GF-D8 (cell line): ENCODE data around the gene GABARAPL2.
"Not testable (repeated sequence)": the region's sequence is repeated elsewhere in the genome, so short reads cannot be mapped to it uniquely, and the experiment has no call there.

Experiments used
- DNase-seq: peaks from one replicate; lab custom pipeline; 2025; lab: John Stamatoyannopoulos, UW

The GABARAPL2 gene

DNA sequence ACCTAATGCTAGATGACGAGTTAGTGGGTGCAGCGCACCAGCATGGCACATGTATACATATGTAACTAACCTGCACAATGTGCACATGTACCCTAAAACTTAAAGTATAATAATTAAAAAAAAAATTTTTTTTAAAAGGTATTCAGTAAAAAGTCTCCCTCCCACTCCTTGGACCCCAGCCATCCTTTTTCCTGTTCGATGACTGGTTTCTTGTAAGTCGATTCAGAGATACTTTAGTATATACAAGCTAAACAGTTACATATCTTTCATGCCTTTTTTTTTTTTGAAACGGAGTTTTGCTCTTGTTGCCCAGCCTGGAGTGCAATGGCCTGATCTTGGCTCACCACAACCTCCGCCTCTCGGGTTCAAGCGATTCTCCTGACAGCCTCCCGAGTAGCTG is 25.7 kb downstream of the GABARAPL2 start:
- DNase-seq, result not testable (repeated sequence)

DNA sequence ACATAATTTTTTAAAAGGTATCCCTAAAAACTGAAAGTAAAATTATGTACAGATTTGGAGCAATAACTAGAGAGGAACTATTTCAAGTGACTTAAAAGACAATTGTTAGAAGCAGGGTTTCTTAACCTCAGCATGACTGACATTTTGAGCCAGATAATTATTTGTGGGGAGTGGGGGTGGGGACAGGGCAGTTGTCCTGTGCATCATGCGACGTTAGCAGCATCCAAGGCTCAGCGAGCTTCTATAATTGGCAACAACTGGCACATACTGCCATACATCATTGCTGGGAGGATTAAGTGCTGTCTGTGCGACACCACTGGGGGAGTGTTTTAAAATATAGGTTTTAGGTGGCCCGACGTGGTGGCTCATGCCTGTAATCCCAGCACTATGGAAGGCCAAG is 27.1 kb downstream of the GABARAPL2 start:
- no peak for DNase-seq

DNA sequence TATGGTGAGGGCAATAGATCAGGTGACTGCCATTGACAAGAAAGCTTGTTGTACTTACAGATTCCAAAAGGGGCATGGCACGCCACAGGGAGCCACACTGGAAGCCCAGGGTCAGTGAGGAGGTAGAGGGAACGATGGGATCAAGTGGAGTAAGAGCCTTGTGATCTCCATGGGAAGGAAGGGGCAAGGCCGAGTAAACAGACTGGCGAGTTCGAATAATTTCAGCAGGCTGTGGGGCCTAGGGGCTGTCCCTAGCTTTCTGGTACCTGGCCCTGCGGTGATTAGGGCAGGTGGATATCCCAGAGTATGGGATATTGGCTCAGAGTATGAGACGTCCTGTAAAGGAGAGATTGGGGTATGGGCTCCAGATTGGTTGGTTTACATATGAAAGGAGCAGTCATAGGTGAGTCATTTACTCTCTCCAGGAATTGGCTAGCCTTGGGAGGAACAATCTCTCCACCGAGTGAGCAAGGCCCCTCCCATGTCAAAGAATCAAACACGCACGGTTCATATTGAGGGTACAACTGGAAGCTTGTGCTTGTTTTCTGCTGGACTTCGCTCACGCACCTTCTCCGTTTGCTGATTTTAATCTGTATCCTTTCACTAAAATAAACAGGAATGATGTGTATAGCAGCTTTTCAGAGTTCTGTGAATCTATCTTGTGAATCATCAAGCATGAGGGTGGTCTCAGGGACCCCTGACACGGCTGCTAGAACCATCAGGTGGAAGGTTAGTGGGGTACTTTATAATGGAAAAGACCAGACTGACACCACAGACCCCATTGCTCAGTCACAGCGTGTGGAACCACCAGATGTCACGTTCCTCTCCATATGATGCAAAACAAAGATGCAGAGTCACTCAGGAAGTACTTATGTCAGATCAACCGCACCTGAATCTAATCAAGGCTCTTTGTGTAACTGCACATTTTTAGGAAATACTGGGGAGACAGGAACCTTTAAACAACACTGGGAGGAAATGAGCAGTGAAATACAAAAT is 27.9 kb downstream of the GABARAPL2 start:
- peak; percentile 80 for DNase-seq

DNA sequence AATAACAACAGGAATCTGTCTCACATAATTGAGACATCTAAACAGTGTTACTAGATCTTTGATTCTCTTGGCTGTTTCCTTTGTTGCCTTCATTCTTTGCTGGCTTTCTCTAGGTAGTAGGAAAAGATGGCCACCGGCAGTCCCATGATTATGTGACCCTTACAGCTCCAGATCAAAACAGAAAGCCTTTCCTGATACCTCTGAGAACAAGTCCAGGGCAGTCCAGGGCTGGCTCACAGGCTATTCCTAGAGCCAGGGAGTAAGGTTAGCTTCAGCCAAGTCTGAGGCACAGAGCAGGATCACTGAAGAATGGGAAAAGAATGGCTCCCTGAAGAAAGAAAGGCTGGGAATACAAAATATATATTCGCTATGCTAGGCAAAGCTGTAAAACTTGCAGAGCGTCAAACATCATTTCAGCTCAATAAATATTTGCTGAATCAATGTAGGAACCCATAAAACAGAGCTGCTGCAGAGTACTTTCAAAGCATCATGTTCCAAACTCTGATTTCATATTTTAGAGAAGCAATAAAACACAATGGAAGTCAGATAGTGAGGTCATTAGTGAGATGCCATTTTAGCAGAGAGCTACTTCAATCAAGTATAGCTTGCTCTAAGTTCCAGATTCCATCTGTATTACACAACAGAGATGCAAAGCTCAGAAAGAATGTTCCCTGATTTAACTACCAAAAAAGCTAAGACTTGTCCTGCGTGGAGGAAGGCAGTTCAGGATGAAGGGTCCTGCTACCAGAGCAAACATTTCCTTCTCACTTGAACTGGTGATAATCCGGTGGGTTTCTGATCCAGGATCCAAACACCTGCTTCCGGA is 33.5 kb downstream of the GABARAPL2 start:
- no peak for DNase-seq

DNA sequence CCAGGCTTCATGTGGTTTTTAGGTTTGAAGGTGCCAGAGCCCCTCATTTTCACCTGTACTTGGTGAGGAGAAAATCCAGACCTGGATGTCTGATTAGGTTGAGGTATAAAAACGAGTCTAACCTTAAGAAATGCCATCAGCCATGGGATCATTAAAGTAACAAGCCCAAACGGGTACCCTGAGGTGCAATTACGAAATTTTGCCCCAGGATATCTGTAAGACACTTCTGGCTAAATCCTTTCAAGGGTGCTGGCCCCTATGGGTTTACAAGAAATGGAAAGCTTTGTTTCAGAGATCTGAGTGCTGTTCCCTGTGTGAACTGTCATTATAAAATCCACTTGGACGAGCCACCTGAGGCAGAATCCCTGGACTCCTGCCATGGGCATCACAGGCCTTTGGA is 37.1 kb downstream of the GABARAPL2 start:
- DNase-seq, result no peak

DNA sequence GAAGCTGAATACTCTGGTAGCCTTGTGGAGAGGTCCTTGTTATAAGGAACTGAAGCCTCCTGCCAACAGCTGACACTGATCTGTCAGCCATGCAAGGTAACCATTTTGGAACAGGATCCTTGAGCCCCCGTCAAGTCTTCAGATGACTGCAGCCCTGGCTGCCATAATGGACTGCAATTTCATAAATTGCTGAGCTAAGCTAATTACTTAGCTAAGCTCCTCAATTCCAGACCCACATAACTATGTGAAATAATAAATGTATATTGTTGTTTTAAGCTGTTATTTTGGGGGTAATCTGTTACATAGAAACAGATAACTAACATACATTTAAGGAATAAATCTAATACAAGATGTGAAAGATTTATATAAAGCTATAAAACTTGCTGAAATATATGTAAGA is 40.3 kb downstream of the GABARAPL2 start:
- DNase-seq, result no peak

DNA sequence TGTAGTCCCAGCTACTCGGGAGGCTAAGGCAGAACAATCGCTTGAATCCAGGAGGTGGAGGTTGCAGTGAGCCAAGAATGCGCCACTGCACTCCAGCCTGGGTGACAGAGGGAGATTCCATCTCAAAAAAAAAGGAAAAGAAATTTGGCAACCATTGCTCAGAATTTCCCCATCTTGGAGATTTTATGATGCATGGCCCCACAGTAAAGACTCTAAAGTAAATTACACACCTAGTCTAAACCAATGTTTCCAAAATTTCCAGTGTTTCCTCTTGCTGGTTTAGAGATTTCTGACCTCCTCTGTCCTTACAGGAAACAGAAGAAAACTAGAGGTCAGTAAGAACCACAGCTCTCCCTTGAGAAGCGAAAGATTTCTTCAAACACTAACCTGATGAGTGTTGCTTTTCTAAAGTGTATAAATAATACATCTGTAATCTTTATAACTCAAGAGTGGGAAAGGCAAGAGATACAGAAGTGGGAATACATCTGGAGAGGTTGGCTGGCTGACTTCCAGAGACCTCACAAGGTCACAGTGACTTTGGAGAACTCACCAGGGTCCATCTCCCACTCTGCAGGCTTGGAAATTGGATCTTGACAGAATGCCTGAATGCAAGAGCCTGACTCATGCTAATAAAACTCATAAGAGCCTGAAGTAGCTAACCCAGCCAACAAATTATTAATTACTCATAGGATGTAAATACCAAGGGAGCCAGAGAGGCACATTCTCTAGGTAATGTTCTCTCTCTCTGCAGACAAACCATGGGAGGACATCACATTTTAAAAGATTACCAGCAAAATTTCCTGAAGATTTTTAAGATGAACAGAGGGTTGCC is 48.1 kb downstream of the GABARAPL2 start:
- no peak for DNase-seq

DNA sequence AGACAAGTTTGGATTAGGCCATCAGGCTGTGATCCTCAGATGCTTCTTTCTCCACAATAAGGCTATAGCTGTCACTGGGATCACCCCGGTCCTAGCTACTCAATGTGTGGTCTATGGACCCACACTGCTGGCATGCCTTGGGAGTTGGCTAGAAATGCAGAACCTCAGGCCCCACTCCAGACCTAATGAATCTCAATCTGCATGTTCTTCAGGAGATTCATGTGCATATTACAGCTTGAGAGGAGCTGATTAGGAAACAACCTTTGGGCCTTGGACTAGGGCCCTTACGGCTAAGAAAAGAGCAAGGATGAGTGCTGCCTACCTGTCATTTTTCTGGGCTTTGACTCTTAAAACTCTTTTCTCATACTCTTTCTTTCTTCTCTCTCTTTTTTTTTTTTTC is 49.4 kb downstream of the GABARAPL2 start:
- no peak for DNase-seq

DNA sequence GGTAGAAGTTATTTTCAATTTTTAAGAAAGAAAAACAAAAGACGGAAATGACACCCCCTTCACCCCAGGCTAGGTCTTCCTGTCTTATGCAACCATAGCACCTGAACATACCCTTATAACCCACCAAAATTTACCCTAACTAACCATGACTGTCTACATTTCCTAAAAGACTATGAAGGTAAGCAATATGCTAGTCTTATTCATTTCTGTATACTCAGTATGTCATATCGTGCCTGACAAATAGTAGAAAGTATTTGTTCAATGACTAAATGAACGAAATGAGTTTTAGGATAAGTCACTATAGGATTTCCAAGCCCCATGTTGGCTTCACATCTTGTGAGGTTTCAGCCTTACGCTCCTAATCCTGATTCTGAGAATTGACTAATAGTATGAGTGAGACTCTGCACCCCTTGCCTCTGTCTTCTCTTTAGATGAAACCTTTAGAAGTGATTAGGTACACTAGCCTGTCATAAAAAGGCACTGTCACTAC is 50.4 kb downstream of the GABARAPL2 start:
- no peak for DNase-seq

DNA sequence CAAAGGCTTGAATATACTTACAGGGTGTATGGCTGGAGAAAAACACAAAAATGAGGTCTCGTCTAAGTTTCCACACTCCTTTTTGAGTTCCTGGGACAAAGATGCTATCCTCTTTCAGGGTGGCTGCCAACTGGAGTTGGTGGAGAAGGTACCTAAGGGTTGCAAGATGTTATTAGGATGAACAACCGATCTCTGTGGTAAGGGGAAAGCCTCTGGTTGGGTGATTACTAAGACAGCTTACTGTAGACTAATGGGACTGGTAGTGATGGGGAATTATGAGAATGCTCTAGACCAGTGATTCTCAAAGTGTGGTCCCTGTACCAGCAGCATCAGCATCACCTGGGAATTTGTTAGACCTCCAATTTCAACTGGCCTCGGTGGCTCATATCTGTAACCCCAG is 50.9 kb downstream of the GABARAPL2 start:
- no peak for DNase-seq

DNA sequence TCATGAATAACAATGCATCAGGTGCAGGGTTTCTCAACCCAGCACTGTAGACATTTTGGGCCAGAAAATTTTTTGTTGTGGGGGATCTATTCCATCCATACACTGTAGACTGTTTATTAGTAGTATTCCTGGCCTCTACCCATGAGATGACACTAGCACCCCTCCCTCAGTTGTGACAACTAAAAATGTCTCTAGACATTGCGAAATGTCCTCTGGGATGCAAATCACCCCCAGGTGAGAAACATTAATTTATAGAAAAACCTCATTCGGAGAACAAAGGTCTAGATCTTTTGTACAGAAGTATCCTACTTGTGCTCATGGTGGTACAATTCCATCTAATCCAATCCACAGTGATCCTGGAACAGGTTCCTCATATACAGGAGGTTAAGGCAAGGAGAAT is 52.6 kb downstream of the GABARAPL2 start:
- no peak for DNase-seq

DNA sequence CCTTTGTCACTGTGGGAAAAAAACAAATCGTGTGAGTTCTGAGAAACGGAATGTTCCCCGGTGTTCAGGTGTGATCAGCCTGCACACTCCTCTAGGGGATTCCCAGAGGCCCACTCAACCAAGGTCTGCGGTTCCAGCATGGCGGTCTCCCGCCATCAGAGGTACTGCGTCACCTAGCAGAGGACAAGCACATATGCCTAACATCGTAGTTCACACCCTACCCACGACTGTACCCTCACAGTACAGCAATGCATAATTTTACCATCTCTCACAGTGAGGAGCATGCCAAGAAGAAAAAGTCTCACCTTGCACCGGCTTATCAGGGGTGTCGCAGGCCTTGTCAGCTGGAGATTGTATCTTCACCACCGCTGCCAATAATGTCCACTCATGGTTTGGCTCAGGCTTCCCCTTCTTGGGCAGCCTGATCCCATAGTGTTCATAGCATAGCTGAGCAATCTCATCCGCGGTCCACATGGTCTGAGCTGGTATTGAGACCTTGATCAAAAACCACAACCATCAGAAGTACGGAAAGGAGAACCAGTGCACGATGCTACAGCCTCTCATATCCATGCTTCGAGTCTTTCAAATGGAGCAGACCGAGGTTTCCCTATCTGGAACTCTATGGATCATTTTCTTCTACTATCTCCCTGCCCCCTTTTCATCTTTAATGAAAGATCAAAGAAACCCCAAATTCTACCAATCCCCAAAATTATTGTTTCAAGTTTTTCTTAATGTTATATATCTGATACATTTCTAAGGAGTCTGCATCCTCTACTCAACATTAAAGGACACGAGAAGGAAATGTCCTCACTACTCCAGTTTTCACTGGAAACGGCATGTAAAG is 54.4 kb downstream of the GABARAPL2 start:
- DNase-seq, result peak; percentile 5

DNA sequence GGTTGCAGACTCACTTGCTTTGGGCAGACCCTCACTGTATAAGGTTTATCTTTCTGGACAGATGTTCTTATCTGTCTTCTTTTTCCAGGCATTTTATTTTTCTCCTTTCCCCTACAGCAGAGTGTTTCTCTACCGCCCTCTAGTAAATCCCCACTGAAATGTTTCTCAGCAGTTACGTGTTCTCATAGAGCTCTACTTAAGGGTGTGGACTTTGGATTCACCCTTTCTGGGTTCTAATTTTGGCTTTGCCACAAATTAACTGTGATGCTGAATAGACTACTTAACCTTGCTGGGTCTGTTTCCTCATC is 54.9 kb downstream of the GABARAPL2 start:
- DNase-seq, result peak; percentile 31

DNA sequence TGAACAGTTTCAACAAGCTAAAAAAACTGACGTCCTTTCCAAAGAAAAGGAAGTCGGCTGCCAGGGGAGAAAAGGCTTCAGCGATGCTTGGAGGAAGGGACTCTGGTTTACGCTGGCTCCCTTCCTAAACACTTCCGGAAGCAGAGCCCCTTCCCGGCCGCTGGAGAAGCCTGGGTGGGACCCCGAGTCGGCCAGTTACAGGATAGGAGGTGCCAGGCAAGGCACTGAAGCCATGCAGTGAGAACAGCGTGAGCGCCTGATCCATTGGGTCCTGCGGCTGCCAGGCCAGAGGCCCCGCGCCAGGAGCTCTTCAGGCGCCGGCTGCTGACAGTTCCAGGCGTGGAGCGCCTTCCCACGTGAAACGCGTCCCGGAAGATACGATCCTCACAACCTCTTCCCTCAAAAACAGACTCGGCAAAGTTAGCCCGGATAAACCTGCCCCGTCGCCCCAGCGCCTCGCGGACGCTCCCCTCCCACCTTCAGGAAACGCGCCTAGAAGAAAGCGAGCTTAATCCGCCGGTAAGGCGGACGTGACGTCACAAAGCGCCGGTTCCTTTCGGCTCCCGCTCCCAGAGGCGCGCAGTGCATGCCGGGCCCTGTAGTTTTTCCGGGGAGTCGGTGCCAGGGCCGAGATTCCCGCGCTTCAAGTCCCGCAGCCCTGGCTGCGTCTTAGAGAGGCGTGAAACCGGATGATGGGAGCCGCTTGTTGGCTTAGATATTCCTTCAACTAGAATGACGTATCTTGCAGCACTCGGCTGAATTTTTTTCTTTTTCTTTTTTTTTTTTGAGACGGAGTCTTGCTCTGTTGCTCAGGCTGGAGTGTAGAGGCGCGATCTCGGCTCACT is 56.8 kb downstream of the GABARAPL2 start, which contains the start of gene ADAT1:
TSS of gene ADAT1 (minus strand) at position 521 of the 845 bp plus-strand sequence. CDS start 2,482 bp downstream, outside the sequence.
- peak; percentile 87 for DNase-seq

DNA sequence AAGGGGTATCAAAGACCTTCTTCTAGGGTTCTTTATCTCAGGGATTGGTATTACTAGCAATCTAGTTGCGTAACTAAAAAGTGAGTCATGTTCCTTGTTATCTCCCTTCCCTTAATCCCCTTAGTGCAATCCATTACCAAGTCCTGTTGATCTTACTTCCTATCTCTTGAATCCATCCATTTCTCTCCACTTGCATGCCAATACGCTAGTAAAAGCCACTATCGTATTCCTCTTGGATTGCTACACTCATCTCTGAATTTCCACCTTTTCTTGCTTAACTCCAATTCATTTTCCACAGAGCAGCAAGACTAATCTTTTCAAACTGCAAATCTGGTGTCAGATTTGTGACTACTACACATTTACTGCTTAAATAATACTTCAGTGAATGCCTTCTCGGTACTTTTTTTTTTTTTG is 58.7 kb downstream of the GABARAPL2 start:
- peak; percentile 9 for DNase-seq

DNA sequence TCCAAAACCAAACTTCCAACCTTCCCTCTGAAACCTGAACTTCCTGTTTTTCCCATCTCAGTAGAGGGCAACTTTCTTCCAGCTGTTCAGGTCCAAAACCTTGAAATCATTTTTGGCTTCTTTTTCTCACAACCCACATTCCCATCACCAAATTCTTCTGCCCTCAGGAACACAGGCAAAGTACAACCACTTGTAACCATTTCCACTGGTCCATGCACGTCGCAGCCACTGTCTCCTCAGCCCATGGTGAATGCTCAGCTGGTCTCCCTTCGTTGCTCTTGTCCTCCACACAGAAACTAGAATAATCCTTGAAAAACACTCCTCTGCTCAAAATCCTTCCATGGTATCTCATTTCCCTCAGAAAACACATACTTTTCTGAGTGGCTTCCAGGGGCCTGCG is 60.6 kb downstream of the GABARAPL2 start:
- DNase-seq, result no peak
